GM12878 (cell line): ENCODE results near the gene IL4. TPM values are rescaled to one million over a fixed set of nuclear protein-coding genes. Genes with fewer than 3 reads are reported as not detected.
A peak's percentile ranks its signal among the peaks of the same experiment; 100 is the strongest.

Experiments
- ATAC-seq: fragments of 200-7000 bp; cut with Tn5 transposase; 3 replicates; pipeline ENCODE4 v1.9.1; 2020; ENCODE audit warnings: mild to moderate bottlenecking, moderate library complexity
- BruUV-seq: library from RNA; stranded (reverse); fragments of 400-500 nt; replicated peaks from 2 replicates; lab custom pipeline; 2021; lab: Mats Ljungman, UMichigan
- CTCF ChIA-PET: fragments of 300-600 bp; sonication (Branson Sonifier 250); formaldehyde crosslinking; extraction: SDS; loops from one replicate; lab custom pipeline; 2021; ENCODE audit warnings: inconsistent platforms; lab: Yijun Ruan, JAX
- POLR2A ChIA-PET: fragments of 350-600 bp; formaldehyde crosslinking; extraction: SDS; loops from one replicate; lab custom pipeline; 2021; ENCODE audit warnings: inconsistent platforms; lab: Charles Lee
- RAD21 ChIA-PET: fragments of 300-600 bp; sonication (Branson Sonifier 250); formaldehyde crosslinking; loops from one replicate; lab custom pipeline; 2023; ENCODE audit warnings: antibody characterized with exemption; ENCODE audit not compliant: unreplicated experiment; lab: Charles Lee
- SMC1A ChIA-PET: fragments of 300-600 bp; sonication (Branson Sonifier 250); formaldehyde crosslinking; loops from one replicate; lab custom pipeline; 2023; ENCODE audit not compliant: unreplicated experiment, uncharacterized antibody; lab: Charles Lee
- DNase-seq: peaks from one replicate; pipeline ENCODE4 v3.0.0-alpha.2; 2011; ENCODE audit warnings: low read depth, low spot score
- FAIRE-seq: peaks from 3 replicates; lab custom pipeline; 2011; peaks lifted over from hg19 to GRCh38; lab: Jason Lieb, UNC
- H2AFZ ChIP-seq: 2 replicates; pipeline ENCODE4 v1.6.0; 2011; ENCODE audit warnings: low read depth, low read length, control low read depth; ENCODE audit not compliant: control insufficient read depth
- H3K27ac ChIP-seq: 2 replicates; pipeline ENCODE4 v1.5.1; 2011; ENCODE audit warnings: control low read depth; ENCODE audit not compliant: control insufficient read depth, insufficient read depth
- H3K27me3 ChIP-seq, 2 experiments: replicated peaks in 1 of 2; 2 replicates each; pipeline versions ENCODE4 v1.6.0 to v1.6.1; 2011; ENCODE audit warnings: low read length in 1 of 2; ENCODE audit not compliant: control insufficient read depth in 2 of 2, insufficient read depth in 2 of 2
- H3K36me3 ChIP-seq, 2 experiments: 2 replicates each; pipeline ENCODE4 v1.5.1; 2011; ENCODE audit warnings: low read length in 1 of 2; ENCODE audit not compliant: control insufficient read depth in 2 of 2, insufficient read depth in 2 of 2
- H3K4me1 ChIP-seq: 2 replicates; pipeline ENCODE4 v1.6.1; 2011; ENCODE audit warnings: mild to moderate bottlenecking, low read length, moderate library complexity, mixed read lengths; ENCODE audit not compliant: control insufficient read depth, insufficient read depth
- H3K4me2 ChIP-seq: 2 replicates; pipeline ENCODE4 v1.6.0; 2011; ENCODE audit warnings: control low read depth; ENCODE audit not compliant: control insufficient read depth, insufficient read depth
- H3K4me3 ChIP-seq: fragments of 200-600 bp; sonication (generic); 2 replicates; pipeline ENCODE4 v1.5.1; 2016
- H3K79me2 ChIP-seq: 2 replicates; pipeline ENCODE4 v1.6.0; 2011; ENCODE audit warnings: low read length; ENCODE audit not compliant: control insufficient read depth, insufficient read depth
- H3K9ac ChIP-seq: 2 replicates; pipeline ENCODE4 v1.8.0; 2011; ENCODE audit warnings: low read length, control low read depth, mixed read lengths; ENCODE audit not compliant: control insufficient read depth, insufficient read depth
- H3K9me3 ChIP-seq: replicated peaks from 3 replicates; pipeline ENCODE4 v1.5.1; 2011; ENCODE audit warnings: mild to moderate bottlenecking, low read length; ENCODE audit not compliant: control insufficient read depth, insufficient read depth
- H4K20me1 ChIP-seq: 2 replicates; pipeline ENCODE4 v1.6.0; 2011; ENCODE audit not compliant: control insufficient read depth, insufficient read depth
- ESRRA ChIP-seq: IDR thresholded peaks from 2 replicates; pipeline ENCODE4 v1.6.1; 2012; ENCODE audit warnings: mild to moderate bottlenecking, low read length, improper control_type of control experiment
- GATAD2B ChIP-seq: fragments of 450-650 bp; conservative IDR thresholded peaks from 2 replicates; pipeline ENCODE4 v1.6.1; 2017; ENCODE audit warnings: low read depth, mild to moderate bottlenecking, moderate library complexity
- HDAC2 ChIP-seq: fragments of 200-600 bp; sonication (generic); IDR thresholded peaks from 2 replicates; pipeline ENCODE4 v1.6.1; 2017
- IRF3 ChIP-seq: fragments of 450-650 bp; IDR thresholded peaks from 2 replicates; pipeline ENCODE4 v1.6.1; 2014; ENCODE audit warnings: mild to moderate bottlenecking
- MLLT1 ChIP-seq: fragments of 450-650 bp; IDR thresholded peaks from 2 replicates; pipeline ENCODE4 v1.6.1; 2016; ENCODE audit warnings: mild to moderate bottlenecking
- MYC ChIP-seq: IDR thresholded peaks from 2 replicates; pipeline ENCODE4 v1.6.1; 2011; ENCODE audit warnings: mild to moderate bottlenecking, low read length, moderate library complexity, inconsistent platforms; ENCODE audit not compliant: insufficient read depth, insufficient replicate concordance, insufficient read length, severe bottlenecking
- NR2C2 ChIP-seq: IDR thresholded peaks from 2 replicates; pipeline ENCODE4 v1.6.1; 2011; ENCODE audit warnings: borderline replicate concordance, low read depth; ENCODE audit not compliant: control insufficient read depth, insufficient read length
- TCF3 ChIP-seq: IDR thresholded peaks from 2 replicates; pipeline ENCODE4 v1.6.1; 2012; ENCODE audit warnings: low read depth, mild to moderate bottlenecking, low read length, borderline replicate concordance; ENCODE audit not compliant: insufficient read depth
- ZNF687 ChIP-seq: fragments of 450-650 bp; IDR thresholded peaks from 2 replicates; pipeline ENCODE4 v1.6.1; 2017; ENCODE audit warnings: mild to moderate bottlenecking, moderate library complexity
- WGBS: methylation state at CpG from one replicate; pipeline ENCODE4 v1.1.6; 2016; ENCODE audit warnings: low lambda C conversion rate; ENCODE audit not compliant: insufficient replicate concordance, insufficient coverage; ENCODE audit errors: missing lambda C conversion rate; 5-methylcytosine and 5-hydroxymethylcytosine counted together
- in situ Hi-C: fragments of 300-500 bp; cut with MboI; formaldehyde crosslinking; loops from 9 replicates; pipeline ENCODE4 v1.14.3; 2018; ENCODE audit warnings: mixed read lengths
- intact Hi-C: fragments of 100-400 bp; cut with micrococcal nuclease; formaldehyde crosslinking; loops from one replicate; pipeline ENCODE4 v1.14.2; 2022; ENCODE audit not compliant: unreplicated experiment
- polyA plus RNA-seq, 11 experiments: library from polyadenylated mRNA; depleted of rRNA in 4 of 11; unstranded in 6 of 11; stranded (reverse) in 5 of 11; fragments of >200 nt; fragmentation: Nextera tagmentation in 4 of 11; fragmentation: Illumina TruSeq in 1 of 11; extraction: Ambion mirVana in 4 of 11; extraction: Trizol in 1 of 11; gene quantifications; 1 replicate in 1 of 11; 2 replicates in 10 of 11; pipeline versions ENCODE4 v1.2.1 to v1.2.3, GENCODE V29; 2011 to 2016; ENCODE audit warnings: inconsistent platforms in 2 of 11, missing spikeins in 2 of 11, low read depth in 1 of 11
- total RNA-seq, 4 experiments: library from RNA; depleted of rRNA in 3 of 4; stranded (reverse); fragments of >200 nt in 3 of 4; fragmentation: Illumina TruSeq in 1 of 4; extraction: Trizol in 1 of 4; gene quantifications; 2 replicates each; pipeline versions ENCODE4 v1.2.1 to v1.2.3, GENCODE V29; 2013 to 2021

Gene IL4
- total and polyA plus RNA-seq, 10 of the 15 experiments (the other 5 are each of a cell fraction or from before 2014, with no cell fraction given), result 0.20 to 0.80 (median 0.50) TPM; not detected in 7

GRCh38 chr5:132674671-132675506 lies 1.1 kb downstream of the IL4 start (continued):
- TF ChIP-seq GATAD2B (peak; percentile 83), NR2C2 (no peak), MYC (no peak), IRF3 (no peak), MLLT1 (no peak)

GRCh38 chr5:132675936-132676689 lies 2.3 kb downstream of the IL4 start:
- in situ Hi-C loops, result no loop called here
- no peak for TF ChIP-seq ESRRA
- TF ChIP-seq ZNF687, result peak; percentile 37; the same call in 1 of the 2 replicates
- TF ChIP-seq MLLT1, result 0 out of 2 replicates have a peak, but pooled peaks have one; percentile 19
- no peak for TF ChIP-seq HDAC2
- TF ChIP-seq TCF3, result no peak

More at GRCh38 chr5:132675936-132676689, 2.3 kb downstream of the IL4 start:
- FAIRE-seq (peak; percentile 61), ATAC-seq (peak; percentile 9), DNase-seq (no peak)
- ChIA-PET CTCF (interaction anchor here (0.8 to 5.1 kb wide), 9 partner anchors 9 to 149 kb away, joined by 3 to 57 read pairs (median 4); partner anchors contain the start of gene CCNI2), POLR2A (interaction anchor here (0.6 to 11.2 kb wide), 8 partner anchors 12 to 180 kb away, joined by 3 to 118 read pairs (median 11); partner anchors contain the start of gene IL13), RAD21 (interaction anchor here (1.3 to 7.7 kb wide), 14 partner anchors 9 to 149 kb away, joined by 3 to 148 read pairs (median 8); no protein-coding TSS in a partner anchor), SMC1A (interaction anchor here (1.0 to 11.4 kb wide), 10 partner anchors 12 to 100 kb away, joined by 3 to 156 read pairs (median 14); partner anchors contain the start of genes IL13 and KIF3A)
- Histone ChIP-seq H2AFZ (no peak overlapping the region), H3K9ac (no peak overlapping the region), H3K4me3 (no peak overlapping the region), H3K27ac (peak overlapping the region; percentile 75), H3K4me1 (peaks cover 33% of the 10 kb centered on the region), H3K36me3 (no peaks in the 10 kb centered on the region), H4K20me1 (no peaks in the 10 kb centered on the region), H3K27me3 (no peaks in the 10 kb centered on the region), H3K4me2 (peak overlapping the region; percentile 12; the same call in 1 of the 2 replicates), H3K79me2 (no peaks in the 10 kb centered on the region), H3K9me3 (no peaks in the 10 kb centered on the region)
- BruUV-seq, result no TSS peak
- intact Hi-C loops, result no loop called here
- WGBS, result 87% methylated on average over 11 of the region's 11 CpGs
